Measurements from ENCODE around the gene SLC24A1.

The SLC24A1 gene

DNA sequence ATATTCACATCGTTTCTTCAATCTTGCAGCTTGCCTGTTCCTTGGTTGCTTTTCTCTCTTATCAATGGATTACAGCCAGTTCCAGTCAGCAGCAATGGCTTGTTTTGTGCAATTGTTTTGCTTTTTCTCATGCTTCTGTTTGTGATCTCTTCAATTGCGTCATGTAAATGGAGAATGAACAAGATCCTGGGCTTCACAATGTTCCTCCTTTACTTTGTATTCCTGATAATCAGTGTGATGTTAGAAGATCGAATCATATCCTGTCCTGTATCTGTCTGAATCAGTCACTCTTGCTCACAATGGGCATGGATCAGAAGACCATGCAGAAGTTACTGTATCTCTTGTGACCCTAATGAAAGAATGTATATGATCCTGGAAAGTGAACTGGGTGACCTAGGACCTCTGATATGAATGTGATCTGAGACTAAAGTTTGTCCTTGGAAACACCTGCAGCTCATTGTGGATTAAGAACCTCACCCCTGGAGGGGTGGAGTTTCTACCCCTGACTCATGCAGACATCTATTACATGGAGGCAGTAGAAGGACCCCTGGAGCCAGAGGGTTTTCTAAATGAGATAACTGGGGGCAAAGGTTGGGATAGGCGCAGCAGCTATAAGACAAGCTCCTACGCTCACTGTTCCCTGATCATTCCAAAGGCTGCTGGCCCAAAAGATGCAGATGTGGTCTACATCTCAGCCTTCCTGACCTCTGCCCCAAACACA, 32.2 kb downstream of the SLC24A1 start:
- DNase-seq: no peak

DNA sequence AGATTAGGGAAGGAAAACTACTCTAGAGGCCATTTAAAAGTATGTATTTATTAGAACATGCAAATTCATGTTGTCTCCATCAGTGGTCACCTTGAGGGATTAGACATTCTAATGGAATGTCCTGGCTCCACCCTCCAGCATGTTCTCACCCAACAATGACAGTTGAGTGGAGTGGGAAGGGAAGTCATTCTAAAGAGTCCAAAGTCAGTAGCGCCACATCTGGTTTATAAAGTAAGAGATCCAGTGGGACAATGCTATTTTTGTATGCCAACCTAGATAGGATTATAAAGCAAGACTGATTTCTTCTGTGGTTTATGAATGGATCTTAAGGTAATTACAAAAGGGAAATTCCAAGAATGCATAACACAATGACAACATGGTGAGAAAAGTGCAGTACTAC, 33.3 kb downstream of the SLC24A1 start:
- DNase-seq: no peak

DNA sequence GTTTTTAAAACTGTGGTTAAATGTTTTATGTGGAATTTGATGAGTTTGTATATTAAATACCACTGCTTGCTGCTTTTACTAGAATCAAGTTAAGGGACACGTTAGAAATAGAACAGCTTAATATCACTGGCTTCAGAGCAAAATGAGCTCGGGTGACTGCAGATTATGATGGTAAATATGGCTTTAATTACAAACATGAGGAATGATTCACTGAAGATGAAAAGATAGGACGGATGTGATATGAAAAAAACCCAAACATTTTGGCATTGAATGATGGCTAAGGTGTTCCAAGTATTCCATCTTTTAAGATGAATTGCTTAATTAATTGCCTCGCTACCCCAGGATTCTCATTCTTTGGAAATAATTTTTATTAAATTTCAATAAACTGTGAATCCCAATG, 33.7 kb downstream of the SLC24A1 start:
- DNase-seq: no peak

DNA sequence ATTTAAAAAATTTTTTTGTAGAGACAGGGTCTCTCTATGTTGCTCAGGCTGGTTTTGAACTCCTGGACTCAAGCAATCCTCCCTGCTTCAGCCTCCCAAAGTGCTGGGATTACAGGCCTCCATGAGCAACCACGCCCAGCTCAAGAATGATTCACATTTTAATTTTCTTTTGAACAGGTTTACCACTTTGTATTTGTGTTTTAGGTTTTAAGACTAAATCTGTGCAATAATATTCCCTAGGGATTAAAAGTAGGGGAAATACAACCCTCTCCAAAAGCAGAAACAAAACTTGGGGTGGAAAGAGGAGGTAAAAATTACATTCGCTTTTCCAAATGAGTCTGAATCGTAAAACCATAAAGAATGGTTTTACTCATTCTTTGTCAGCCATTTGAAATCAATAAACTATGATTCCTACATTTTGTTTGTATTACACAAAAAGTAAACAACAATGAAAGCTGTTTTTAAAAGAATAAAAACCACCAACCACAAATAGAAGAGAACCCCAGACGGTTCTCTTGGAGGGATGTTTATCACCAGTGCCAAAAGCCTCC, 37.8 kb downstream of the SLC24A1 start:
- DNase-seq: no peak

DNA sequence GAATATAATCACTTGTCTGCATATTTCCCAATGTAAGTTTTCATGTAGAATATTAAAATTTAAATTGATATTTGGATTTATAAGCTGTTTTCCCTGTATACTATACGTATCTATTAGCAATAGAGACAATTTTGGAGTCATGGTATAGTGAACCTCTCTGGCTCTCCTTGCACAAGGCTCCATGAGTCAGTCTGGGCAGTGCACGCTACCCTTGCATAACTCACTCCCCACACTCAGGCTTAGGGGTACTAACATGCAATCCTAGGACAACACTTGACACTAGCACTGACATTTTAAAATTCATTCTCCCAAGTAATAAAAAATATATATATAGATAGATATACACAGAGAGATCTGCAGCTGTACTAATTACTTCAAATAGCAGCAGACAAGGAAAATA, 39.2 kb downstream of the SLC24A1 start:
- no peak for DNase-seq

DNA sequence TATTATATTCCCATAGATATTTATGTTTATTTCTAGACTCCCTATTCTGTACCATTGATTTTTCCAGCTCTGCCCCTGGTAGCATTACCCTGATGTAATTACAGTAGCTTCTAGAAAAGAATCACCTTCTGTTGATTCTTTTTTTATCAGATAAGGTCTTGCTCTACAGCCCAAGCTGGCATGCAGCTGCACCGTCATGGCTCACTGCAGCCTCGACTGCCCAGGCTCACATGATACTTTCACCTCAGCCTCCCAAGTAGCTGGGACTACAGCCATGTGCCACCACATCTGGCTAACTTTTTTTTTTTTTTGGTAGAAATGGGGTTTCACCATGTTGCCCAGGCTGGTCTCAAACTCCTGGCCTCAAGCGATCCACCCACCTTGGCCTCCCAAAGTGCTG, 41.8 kb downstream of the SLC24A1 start:
- no peak for DNase-seq

DNA sequence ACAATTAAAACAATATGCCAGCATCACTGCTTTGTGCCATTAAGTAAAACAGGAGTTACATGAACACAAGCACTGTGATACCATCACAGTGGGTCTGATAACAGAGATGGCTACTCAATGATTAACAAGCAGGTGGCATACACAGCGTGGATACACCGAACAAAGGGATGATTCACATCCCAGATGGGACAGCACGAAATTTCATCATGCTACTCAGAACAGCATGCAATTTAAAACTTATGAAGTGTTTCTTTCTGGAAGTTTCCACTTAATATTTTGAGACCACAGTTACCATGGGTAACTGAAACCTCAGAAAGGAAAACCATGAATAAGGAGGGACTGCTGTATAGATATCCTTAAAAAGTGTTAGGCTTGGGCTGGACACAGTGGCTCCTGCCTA, 44.5 kb downstream of the SLC24A1 start:
- DNase-seq: no peak

DNA sequence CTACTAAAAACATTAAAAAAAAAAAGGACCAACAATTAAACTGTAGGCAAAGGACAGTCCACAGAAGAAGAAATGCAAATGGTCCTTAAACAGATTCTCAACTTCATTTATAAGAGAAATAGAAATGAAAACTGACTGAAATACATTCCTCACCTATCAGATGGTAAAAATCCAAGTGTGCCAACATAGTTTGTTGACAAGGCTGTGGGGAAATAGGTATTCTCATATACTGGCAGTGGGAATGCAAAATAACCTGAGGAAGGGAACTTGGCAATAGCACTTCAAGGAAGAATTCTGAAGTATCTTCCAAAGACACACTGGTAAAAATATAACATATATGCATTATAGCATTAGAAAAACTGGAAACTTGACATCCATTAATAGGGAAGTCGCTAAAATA, 53.8 kb downstream of the SLC24A1 start:
- no peak for DNase-seq

DNA sequence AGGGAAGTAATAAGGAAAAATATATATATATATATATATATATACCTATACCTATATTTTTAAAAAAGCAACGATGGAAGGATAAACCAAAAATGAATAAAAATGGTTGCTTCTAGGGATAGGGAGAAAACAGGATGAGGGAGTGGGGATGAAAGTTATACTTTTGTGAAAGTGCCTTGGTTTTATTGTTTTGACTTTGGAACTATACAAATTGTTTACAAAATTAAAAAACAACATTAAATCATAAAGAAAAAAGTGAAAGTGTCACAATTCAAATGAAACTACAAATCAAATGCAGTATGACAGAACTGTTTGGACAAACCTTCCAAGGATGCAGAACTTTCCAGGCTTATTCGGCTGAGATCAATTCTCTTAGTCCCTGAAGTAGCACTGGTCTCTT, 54.4 kb downstream of the SLC24A1 start:
- DNase-seq: no peak

DNA sequence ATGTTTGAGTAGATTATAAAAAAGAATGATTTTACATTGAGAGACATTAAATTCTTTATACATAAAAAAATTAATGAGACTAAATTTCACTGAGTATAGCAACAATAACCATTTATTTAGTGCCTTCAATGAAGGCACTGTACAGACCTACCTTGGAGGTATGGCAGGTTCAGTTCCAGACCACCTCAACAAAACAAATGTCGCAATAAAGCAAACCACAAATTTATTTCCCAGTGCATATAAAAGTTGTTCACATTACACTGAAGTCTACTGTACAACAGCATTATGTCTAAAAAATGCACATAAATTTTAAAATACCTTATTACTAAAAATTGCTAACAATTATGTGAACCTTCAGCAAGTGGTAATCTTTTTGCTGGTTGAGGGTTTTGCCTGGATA, 58.8 kb downstream of the SLC24A1 start:
- no peak for DNase-seq

DNA sequence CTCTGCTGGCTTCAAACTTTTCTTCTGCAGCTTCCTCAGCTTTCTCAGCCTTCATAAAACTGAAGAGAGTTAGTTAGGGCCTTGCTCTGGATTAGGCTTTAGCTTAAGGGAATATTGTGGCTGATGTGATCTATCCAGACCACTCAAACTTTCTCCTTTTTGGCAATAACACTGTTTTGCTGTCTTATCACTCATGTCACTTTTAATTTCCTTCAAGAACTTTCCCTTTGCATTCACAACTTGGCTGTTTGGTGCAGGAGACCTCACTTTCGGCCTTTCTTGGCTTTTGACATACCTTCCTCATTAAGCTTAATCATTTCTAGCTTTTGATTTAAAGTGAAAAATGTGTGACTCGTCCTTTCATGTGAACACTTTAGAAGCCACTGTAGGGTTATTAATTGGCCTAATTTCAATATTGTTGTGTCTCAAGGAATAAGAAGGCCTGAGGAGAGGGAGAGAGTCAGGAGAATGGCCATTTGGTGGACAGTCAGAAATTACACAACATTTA, 60.7 kb downstream of the SLC24A1 start:
- no peak for DNase-seq

DNA sequence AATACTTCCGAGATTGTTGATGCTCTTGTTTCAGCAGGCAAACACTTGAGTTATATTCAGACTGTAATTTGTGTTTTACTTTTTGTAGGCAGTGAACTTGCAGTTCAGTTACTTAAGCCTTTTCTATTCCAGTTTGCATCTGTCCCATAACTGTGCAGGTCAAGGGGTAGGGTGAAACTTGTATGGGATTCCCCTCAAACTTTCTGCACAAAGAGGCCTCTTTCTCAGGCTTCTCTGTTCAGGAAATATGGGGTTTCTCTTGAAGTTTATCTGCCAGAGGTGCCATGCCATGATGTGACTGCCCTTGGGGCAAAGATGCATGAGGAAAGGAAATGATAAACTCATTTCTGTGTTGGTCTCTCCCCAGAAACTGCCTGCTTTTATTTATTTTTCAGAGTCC, 66.7 kb downstream of the SLC24A1 start:
- DNase-seq: no peak

DNA sequence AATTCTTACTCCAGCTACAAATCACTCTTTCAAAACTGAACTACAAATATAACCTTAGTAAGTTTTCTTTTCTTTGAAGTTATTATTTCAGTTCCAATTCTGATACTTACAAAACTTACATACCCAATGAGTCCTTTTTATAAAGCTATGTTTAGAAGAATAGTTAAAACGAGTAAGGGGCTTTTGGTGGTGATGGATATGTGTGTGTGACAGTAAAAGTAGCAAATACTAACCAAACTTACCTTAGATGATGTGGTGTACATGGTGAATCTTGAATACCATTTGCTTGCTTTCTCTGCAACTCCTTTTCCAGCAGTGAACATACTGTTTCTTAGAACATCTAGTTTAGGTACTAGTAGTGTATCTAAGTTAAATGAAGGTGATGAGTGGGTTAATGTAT, 68.4 kb downstream of the SLC24A1 start:
- no peak for DNase-seq

DNA sequence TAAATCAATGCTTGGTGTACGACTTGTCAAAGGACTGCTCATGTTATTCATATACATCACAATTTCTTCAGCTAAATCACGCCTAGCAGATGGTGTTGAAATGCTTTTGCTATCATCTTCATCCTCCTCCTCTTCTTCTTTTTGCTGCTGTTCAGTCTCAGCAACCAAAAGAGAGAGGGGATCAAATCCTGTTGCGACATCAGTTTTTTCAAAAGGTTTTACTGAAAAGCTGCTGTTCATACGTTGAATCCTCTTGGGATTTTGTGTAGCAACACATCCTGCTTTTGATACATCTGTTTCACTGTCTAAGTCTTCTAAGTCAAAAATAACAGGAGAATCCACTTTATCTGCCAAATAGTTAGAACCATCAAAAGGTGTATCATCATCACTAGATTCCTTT, 69.0 kb downstream of the SLC24A1 start:
- DNase-seq: no peak

DNA sequence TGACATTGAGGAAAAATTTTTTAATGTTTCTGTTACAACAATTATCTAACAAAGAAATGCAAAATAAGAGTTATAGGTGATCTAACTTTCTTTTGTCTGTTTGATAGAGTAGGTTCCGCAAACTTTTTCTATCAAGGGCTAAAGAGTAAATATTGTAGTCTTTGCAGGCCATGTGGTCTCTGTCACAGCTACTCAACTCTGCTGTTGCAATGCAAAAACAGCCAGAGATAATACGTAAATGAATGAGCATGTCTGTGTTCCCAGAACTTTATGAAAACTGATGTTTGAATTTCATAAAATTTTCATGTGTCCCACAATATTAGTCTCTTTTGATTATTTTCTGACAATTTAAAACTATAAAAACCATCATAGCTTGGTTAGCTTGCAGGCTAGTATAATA, 73.3 kb downstream of the SLC24A1 start:
- no peak for DNase-seq
